ENCODE data around the gene NAT8L.

DNA sequence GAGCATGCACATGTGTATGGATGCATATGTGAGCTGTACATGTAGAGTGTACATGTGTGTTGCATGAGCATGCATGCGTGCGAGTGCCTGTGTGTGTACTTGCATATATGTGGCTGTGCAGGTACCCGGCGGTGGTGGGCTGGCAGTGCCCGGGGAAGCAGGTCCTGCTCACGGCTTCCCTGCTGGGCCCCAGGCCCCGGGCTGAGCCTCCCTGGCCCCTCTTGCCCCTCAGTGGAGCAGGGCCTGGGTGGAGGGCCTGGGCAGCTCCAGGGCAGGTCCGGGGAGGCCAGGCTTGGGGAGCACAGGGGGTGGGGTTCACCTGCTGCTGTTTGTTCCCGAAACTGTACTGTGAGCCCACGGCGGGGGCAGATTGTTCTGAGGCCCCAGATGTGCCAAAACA, 9.4 kb downstream of the NAT8L start:
- TF ChIP-seq, protein P1, sequence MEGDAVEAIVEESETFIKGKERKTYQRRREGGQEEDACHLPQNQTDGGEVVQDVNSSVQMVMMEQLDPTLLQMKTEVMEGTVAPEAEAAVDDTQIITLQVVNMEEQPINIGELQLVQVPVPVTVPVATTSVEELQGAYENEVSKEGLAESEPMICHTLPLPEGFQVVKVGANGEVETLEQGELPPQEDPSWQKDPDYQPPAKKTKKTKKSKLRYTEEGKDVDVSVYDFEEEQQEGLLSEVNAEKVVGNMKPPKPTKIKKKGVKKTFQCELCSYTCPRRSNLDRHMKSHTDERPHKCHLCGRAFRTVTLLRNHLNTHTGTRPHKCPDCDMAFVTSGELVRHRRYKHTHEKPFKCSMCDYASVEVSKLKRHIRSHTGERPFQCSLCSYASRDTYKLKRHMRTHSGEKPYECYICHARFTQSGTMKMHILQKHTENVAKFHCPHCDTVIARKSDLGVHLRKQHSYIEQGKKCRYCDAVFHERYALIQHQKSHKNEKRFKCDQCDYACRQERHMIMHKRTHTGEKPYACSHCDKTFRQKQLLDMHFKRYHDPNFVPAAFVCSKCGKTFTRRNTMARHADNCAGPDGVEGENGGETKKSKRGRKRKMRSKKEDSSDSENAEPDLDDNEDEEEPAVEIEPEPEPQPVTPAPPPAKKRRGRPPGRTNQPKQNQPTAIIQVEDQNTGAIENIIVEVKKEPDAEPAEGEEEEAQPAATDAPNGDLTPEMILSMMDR (IDR thresholded peaks at IDR 0.05) = no peak
- no peak for TF ChIP-seq EZH2 (IDR thresholded peaks at IDR 0.05; ENCODE audit: borderline replicate concordance, insufficient read depth, low read depth, low read length, poor library complexity, severe bottlenecking)
